ENCODE data around the gene MRPL36.
A peak's percentile ranks its signal among the peaks of the same experiment; 100 is the strongest.

The MRPL36 gene

GRCh38 chr5:1764606-1764960 lies 35.1 kb downstream of the MRPL36 start:
- no peak for DNase-seq (ENCODE audit: low spot score)

GRCh38 chr5:1763960-1764605 lies 35.6 kb downstream of the MRPL36 start:
- no peak for DNase-seq (ENCODE audit: low spot score)

GRCh38 chr5:1763548-1763911 lies 36.1 kb downstream of the MRPL36 start:
- DNase-seq (ENCODE audit: low spot score): peak; percentile 38

- no peak for DNase-seq (ENCODE audit: low spot score)
These were observed 36.6 kb downstream of the MRPL36 start for GRCh38 chr5:1762883-1763547.

GRCh38 chr5:1762121-1762882 lies 37.3 kb downstream of the MRPL36 start:
- DNase-seq (ENCODE audit: low spot score): no peak

- no peak for DNase-seq (ENCODE audit: low spot score)
These were observed 38.2 kb downstream of the MRPL36 start for GRCh38 chr5:1761453-1761755.

GRCh38 chr5:1760656-1761452 lies 38.8 kb downstream of the MRPL36 start:
- DNase-seq (ENCODE audit: low spot score): no peak

GRCh38 chr5:1760231-1760630 lies 39.4 kb downstream of the MRPL36 start:
- no peak for DNase-seq (ENCODE audit: low spot score)

GRCh38 chr5:1759378-1759970 lies 40.2 kb downstream of the MRPL36 start:
- DNase-seq (ENCODE audit: low spot score): no peak

- no peak for DNase-seq (ENCODE audit: low spot score)
These were observed 41.1 kb downstream of the MRPL36 start for GRCh38 chr5:1758574-1758973.

- no peak for DNase-seq (ENCODE audit: low spot score)
These were observed 42.1 kb downstream of the MRPL36 start for GRCh38 chr5:1757511-1757910.

- no peak for DNase-seq (ENCODE audit: low spot score)
These were observed 43.2 kb downstream of the MRPL36 start for GRCh38 chr5:1756481-1756880.

GRCh38 chr5:1755321-1755949 lies 44.2 kb downstream of the MRPL36 start:
- no peak for DNase-seq (ENCODE audit: low spot score)

- DNase-seq (ENCODE audit: low spot score): no peak
These were observed 45.0 kb downstream of the MRPL36 start for GRCh38 chr5:1754531-1755220.

- no peak for DNase-seq (ENCODE audit: low spot score)
These were observed 46.1 kb downstream of the MRPL36 start for GRCh38 chr5:1753490-1753889.

- DNase-seq (ENCODE audit: low spot score): no peak
These were observed 46.8 kb downstream of the MRPL36 start for GRCh38 chr5:1752881-1753280.

GRCh38 chr5:1751864-1752822 lies 47.5 kb downstream of the MRPL36 start:
- DNase-seq (ENCODE audit: low spot score): no peak

GRCh38 chr5:1751026-1751863 lies 48.4 kb downstream of the MRPL36 start:
- no peak for DNase-seq (ENCODE audit: low spot score)

- no peak for DNase-seq (ENCODE audit: low spot score)
These were observed 49.2 kb downstream of the MRPL36 start for GRCh38 chr5:1750469-1750868.

Measured in RKO (cell line).